Activated B cell treated with CpG ODN at 0.5 μM for 24 hours (primary cell): ENCODE data around the gene DENND1C. TPM values are rescaled to one million over a fixed set of nuclear protein-coding genes. Genes with fewer than 3 reads are reported as not detected.

ENCODE experiments used
- ATAC-seq: fragments of 200-7000 bp; cut with Tn5 transposase; one replicate; pipeline ENCODE4 v1.10.0; 2021; ENCODE audit warnings: low read depth, mild to moderate bottlenecking, moderate library complexity
- CTCF ChIA-PET: fragments of 350-600 bp; sonication (Branson Sonifier 250); formaldehyde crosslinking; loops from one replicate; lab custom pipeline; 2021; ENCODE audit warnings: antibody characterized with exemption; lab: Charles Lee
- POLR2A ChIA-PET: fragments of 350-600 bp; sonication (Branson Sonifier 250); formaldehyde crosslinking; loops from one replicate; lab custom pipeline; 2021; ENCODE audit warnings: antibody characterized with exemption; lab: Charles Lee
- DNase-seq: peaks from one replicate; pipeline ENCODE4 v3.0.0; 2022
- H3K27ac Mint-ChIP-seq: one replicate; pipeline ENCODE4 v1.8.0; 2020; ENCODE audit warnings: mixed read lengths
- H3K27me3 Mint-ChIP-seq: one replicate; pipeline ENCODE4 v1.8.0; 2021; ENCODE audit warnings: mixed read lengths
- H3K36me3 Mint-ChIP-seq: one replicate; pipeline ENCODE4 v1.8.0; 2021; ENCODE audit warnings: low read depth, mixed read lengths
- H3K4me1 Mint-ChIP-seq: one replicate; pipeline ENCODE4 v1.8.0; 2021; ENCODE audit warnings: mixed read lengths
- H3K4me3 Mint-ChIP-seq: one replicate; pipeline ENCODE4 v1.8.0; 2020; ENCODE audit warnings: mild to moderate bottlenecking, mixed read lengths
- H3K9me3 Mint-ChIP-seq: one replicate; pipeline ENCODE4 v1.8.0; 2020; ENCODE audit warnings: mixed read lengths
- CTCF ChIP-seq: fragments of 200-600 bp; IDR thresholded peaks from one replicate; pipeline ENCODE4 v1.8.0; 2022; ENCODE audit warnings: antibody characterized with exemption, mild to moderate bottlenecking
- intact Hi-C: fragments of 100-400 bp; cut with micrococcal nuclease; formaldehyde crosslinking; loops from one replicate; pipeline ENCODE4 v1.15.1; 2024
- total RNA-seq: library from RNA; stranded (reverse); gene quantifications from 2 replicates; pipeline ENCODE4 v1.2.3, GENCODE V29; 2022

DENND1C gene
- total RNA-seq, 1 donor from 2014 or later, result 95.1 TPM

- DNase-seq (no peak), ATAC-seq (no peak)
- Mint-ChIP-seq H3K4me3 (no peak overlapping the region), H3K27me3 (peaks cover 3% of the 10 kb centered on the region), H3K4me1 (peaks cover 18% of the 10 kb centered on the region), H3K27ac (peak overlapping the region; percentile 32), H3K9me3 (no peaks in the 10 kb centered on the region), H3K36me3 (peaks cover 40% of the 10 kb centered on the region)
- POLR2A ChIA-PET, result interaction anchor here (0.6 to 1.2 kb wide), 4 partner anchors 14 to 1674 kb away, joined by 4 to 7 read pairs (median 6); partner anchors contain the start of gene DENND1C
- intact Hi-C loops, result no loop called here
- TF ChIP-seq CTCF, result no peak
- CTCF ChIA-PET, result no interaction called here
Observed at GRCh38 chr19:6467384-6467783, 14.2 kb downstream of the DENND1C start.

GRCh38 chr19:6466526-6467248 is 14.9 kb downstream of the DENND1C start:
- Mint-ChIP-seq H3K36me3 (peaks cover 37% of the 10 kb centered on the region), H3K27ac (no peak overlapping the region), H3K9me3 (no peaks in the 10 kb centered on the region), H3K27me3 (peaks cover 3% of the 10 kb centered on the region), H3K4me3 (no peak overlapping the region), H3K4me1 (peaks cover 21% of the 10 kb centered on the region)
- ChIA-PET POLR2A (interaction anchor here (0.6 to 1.8 kb wide), 6 partner anchors 14 to 1674 kb away, joined by 4 to 7 read pairs (median 6); partner anchors contain the start of genes DENND1C and KHSRP), CTCF (no interaction called here)
- DNase-seq, result no peak
- no peak for TF ChIP-seq CTCF
- intact Hi-C loops, result no loop called here
- ATAC-seq, result no peak

GRCh38 chr19:6465663-6466062 is 15.9 kb downstream of the DENND1C start:
- TF ChIP-seq CTCF, result no peak
- ChIA-PET POLR2A (interaction anchor here (1.2 to 1.8 kb wide), 3 partner anchors 16 to 41 kb away, joined by 5 to 10 read pairs (median 7); partner anchors contain the start of genes DENND1C and KHSRP), CTCF (no interaction called here)
- intact Hi-C loops, result no loop called here
- Mint-ChIP-seq H3K9me3 (no peaks in the 10 kb centered on the region), H3K27me3 (peaks cover 3% of the 10 kb centered on the region), H3K4me3 (peak overlapping the region; percentile 73), H3K36me3 (peaks cover 28% of the 10 kb centered on the region), H3K4me1 (peaks cover 23% of the 10 kb centered on the region), H3K27ac (peak overlapping the region; percentile 51)
- DNase-seq (no peak), ATAC-seq (no peak)

- ChIA-PET CTCF (interaction anchor here (1.3 kb wide), 1 partner anchor 17 kb away, joined by 3 read pairs; the partner anchor contains the start of gene DENND1C), POLR2A (interaction anchor here (0.8 to 1.8 kb wide), 4 partner anchors 17 to 72 kb away, joined by 5 to 10 read pairs (median 8); partner anchors contain the start of genes DENND1C and KHSRP)
- DNase-seq (no peak), ATAC-seq (no peak)
- peak overlapping the region; percentile 70 for H3K27ac Mint-ChIP-seq
- peaks cover 3% of the 10 kb centered on the region for H3K27me3 Mint-ChIP-seq
- H3K9me3 Mint-ChIP-seq, result no peaks in the 10 kb centered on the region
- H3K4me1 Mint-ChIP-seq, result peaks cover 27% of the 10 kb centered on the region
- H3K4me3 Mint-ChIP-seq, result peak overlapping the region; percentile 73
- no peak for TF ChIP-seq CTCF
- peaks cover 26% of the 10 kb centered on the region for H3K36me3 Mint-ChIP-seq
- intact Hi-C loops, result no loop called here
Observed at GRCh38 chr19:6465006-6465405, 16.6 kb downstream of the DENND1C start.
